Coronary artery (tissue), 2 donors: ENCODE results near the gene TDRD12.

Experiments used
- DNase-seq: peaks from one replicate; pipeline ENCODE4 v3.0.0-alpha.2; 2017; ENCODE audit warnings: low spot score
- H3K27ac ChIP-seq, 2 donors: fragments of 200-600 bp; sonication (generic); one replicate each; pipeline ENCODE4 v1.5.1; 2016 to 2019
- H3K4me3 ChIP-seq: fragments of 200-600 bp; sonication (generic); 2 replicates; pipeline ENCODE4 v1.5.1; 2016; ENCODE audit warnings: mild to moderate bottlenecking, moderate library complexity
- CTCF ChIP-seq: fragments of 200-600 bp; sonication (generic); IDR thresholded peaks from one replicate; pipeline ENCODE4 v1.5.1; 2019; ENCODE audit warnings: antibody characterized with exemption

Gene TDRD12

GRCh38 chr19:32719611-32720059 lies at the start of gene TDRD12:
TSS of gene TDRD12 (plus strand) at chr19:32719767. CDS start at chr19:32720073, 306 bp downstream.
- Histone ChIP-seq H3K27ac (no peak within 1 kb of the TSS), H3K4me3 (no peak within 1 kb of the TSS)
- no peak for DNase-seq
- TF ChIP-seq CTCF, result no peak

- Histone ChIP-seq H3K4me3 (no peak overlapping the region), H3K27ac (no peak overlapping the region)
- TF ChIP-seq CTCF, result no peak
- DNase-seq, result no peak
Observed at GRCh38 chr19:32671883-32672593, 47.5 kb upstream of the TDRD12 start.

GRCh38 chr19:32672841-32673240 lies 46.7 kb upstream of the TDRD12 start:
- no peak overlapping the region for H3K4me3 ChIP-seq

GRCh38 chr19:32673573-32673972 lies 46.0 kb upstream of the TDRD12 start:
- DNase-seq, result no peak
- TF ChIP-seq CTCF, result no peak
- H3K27ac ChIP-seq, result no peak overlapping the region
- H3K4me3 ChIP-seq, result peak overlapping the region; percentile 100

More at GRCh38 chr19:32672841-32673240, 46.7 kb upstream of the TDRD12 start:
- TF ChIP-seq CTCF, result no peak
- DNase-seq, result no peak
- H3K27ac ChIP-seq, result no peak overlapping the region

- no peak for DNase-seq
- TF ChIP-seq CTCF, result no peak
- peak overlapping the region; percentile 64 to 97 for H3K27ac ChIP-seq
- H3K4me3 ChIP-seq, result peak overlapping the region; percentile 100
Observed at GRCh38 chr19:32674153-32674930, 45.2 kb upstream of the TDRD12 start.

GRCh38 chr19:32674931-32675719 lies 44.4 kb upstream of the TDRD12 start, which contains the start of gene ANKRD27:
TSS of gene ANKRD27 (minus strand) at chr19:32675180. CDS start at chr19:32659015, 16,165 bp downstream.
- Histone ChIP-seq H3K27ac (peak within 1 kb of the TSS; percentile 64 to 97), H3K4me3 (peak within 1 kb of the TSS; percentile 100)
- TF ChIP-seq CTCF, result no peak
- DNase-seq, result peak; percentile 99
